Esophagus muscularis mucosa (tissue), 3 donors: ENCODE data around the gene FOLR2.

Experiments
- CTCF ChIP-seq, 3 experiments: fragments of 200-600 bp in 2 of 3; fragments of 450-650 bp in 1 of 3; sonication (generic) in 2 of 3; IDR thresholded peaks; one replicate each; pipeline ENCODE4 v1.5.1; 2017 to 2019; ENCODE audit warnings: antibody characterized with exemption in 3 of 3, mild to moderate bottlenecking in 2 of 3, moderate library complexity in 1 of 3
- POLR2AphosphoS5 ChIP-seq, 2 donors: sonication (generic); formaldehyde crosslinking; IDR thresholded peaks; one replicate each; pipeline ENCODE4 v1.6.1; 2017; ENCODE audit warnings: antibody characterized with exemption in 2 of 2

- TF ChIP-seq POLR2AphosphoS5 (IDR thresholded peaks at IDR 0.05) (no peak), CTCF (IDR thresholded peaks at IDR 0.05) (no peak)
Measured at GRCh38 chr11:72218251-72218745, 1.7 kb downstream of the FOLR2 start.
